Measurements from ENCODE around the gene FLT3. TPM values are rescaled to one million over a fixed set of nuclear protein-coding genes. Genes with fewer than 3 reads are reported as not detected.
A peak's percentile ranks its signal among the peaks of the same experiment; 100 is the strongest.

Gene FLT3
- total RNA-seq, 4 donors from 2014 or later, result 0.06 to 1.8 (median 0.53) TPM

GRCh38 chr13:27977476-27978300 is 122.7 kb downstream of the FLT3 start:
- 1% methylated on average over 50 of the region's 80 CpGs for WGBS
- intact Hi-C loops (cut with DNase I), result no loop called here
- Histone ChIP-seq H3K4me1 (peaks cover 9 to 44% (median 39%) of the 10 kb centered on the region in 4 donors), H3K4me3 (peak overlapping the region in 2 of 4 donors; percentile 25 to 27), H3K27me3 (peaks cover 0 to 100% (median 65%) of the 10 kb centered on the region in 4 donors), H3K36me3 (no peaks in the 10 kb centered on the region), H3K27ac (replicated peaks in 1 of 4) (no peak overlapping the region), H3K9me3 (no peaks in the 10 kb centered on the region)
- DNase-seq (ENCODE audit: extremely low spot score), result no peak
- no peak for TF ChIP-seq POLR2A (IDR thresholded peaks at IDR 0.05; ENCODE audit: low read depth)
- no peak for TF ChIP-seq CTCF (IDR thresholded peaks at IDR 0.05)
- no peak for TF ChIP-seq EP300 (IDR thresholded peaks at IDR 0.05)
- no peak for TF ChIP-seq POLR2AphosphoS5 (IDR thresholded peaks at IDR 0.05)

GRCh38 chr13:27976362-27977091 is 123.8 kb downstream of the FLT3 start:
- Histone ChIP-seq H3K27me3 (peaks cover 0 to 100% (median 61%) of the 10 kb centered on the region in 4 donors), H3K4me1 (peaks cover 9 to 44% (median 39%) of the 10 kb centered on the region in 4 donors), H3K27ac (replicated peaks in 1 of 4) (no peak overlapping the region), H3K9me3 (no peaks in the 10 kb centered on the region), H3K4me3 (no peak overlapping the region), H3K36me3 (no peaks in the 10 kb centered on the region)
- 8% methylated on average over 11 of the region's 12 CpGs for WGBS
- no peak for DNase-seq (ENCODE audit: extremely low spot score)
- TF ChIP-seq POLR2A (IDR thresholded peaks at IDR 0.05; ENCODE audit: low read depth) (no peak), POLR2AphosphoS5 (IDR thresholded peaks at IDR 0.05) (no peak), CTCF (IDR thresholded peaks at IDR 0.05) (no peak), EP300 (IDR thresholded peaks at IDR 0.05) (no peak)
- intact Hi-C loops (cut with DNase I), result no loop called here

GRCh38 chr13:27975564-27976361 is 124.6 kb downstream of the FLT3 start:
- WGBS, result 3% methylated on average over 33 of the region's 51 CpGs
- no peak overlapping the region for H3K4me3 ChIP-seq
- H3K27ac ChIP-seq (replicated peaks in 1 of 4), result no peak overlapping the region
- intact Hi-C loops (cut with DNase I), result no loop called here
- no peaks in the 10 kb centered on the region for H3K36me3 ChIP-seq
- no peaks in the 10 kb centered on the region for H3K9me3 ChIP-seq
- H3K4me1 ChIP-seq, result peaks cover 9 to 42% (median 39%) of the 10 kb centered on the region in 4 donors
- peaks cover 0 to 100% (median 62%) of the 10 kb centered on the region in 4 donors for H3K27me3 ChIP-seq
- no peak for TF ChIP-seq EP300 (IDR thresholded peaks at IDR 0.05)
- TF ChIP-seq CTCF (IDR thresholded peaks at IDR 0.05), result no peak
- no peak for TF ChIP-seq POLR2A (IDR thresholded peaks at IDR 0.05; ENCODE audit: low read depth)
- no peak for TF ChIP-seq POLR2AphosphoS5 (IDR thresholded peaks at IDR 0.05)
- DNase-seq (ENCODE audit: extremely low spot score), result no peak

- Histone ChIP-seq H3K27me3 (peaks cover 0 to 100% (median 60%) of the 10 kb centered on the region in 4 donors), H3K9me3 (no peaks in the 10 kb centered on the region), H3K27ac (replicated peaks in 1 of 4) (no peak overlapping the region), H3K4me3 (no peak overlapping the region), H3K4me1 (peaks cover 6 to 35% (median 28%) of the 10 kb centered on the region in 4 donors), H3K36me3 (no peaks in the 10 kb centered on the region)
- TF ChIP-seq POLR2A (IDR thresholded peaks at IDR 0.05; ENCODE audit: low read depth) (no peak), POLR2AphosphoS5 (IDR thresholded peaks at IDR 0.05) (no peak), CTCF (IDR thresholded peaks at IDR 0.05) (no peak), EP300 (IDR thresholded peaks at IDR 0.05) (no peak)
- peak; percentile 53 for DNase-seq (ENCODE audit: extremely low spot score)
- WGBS, result 15% methylated on average over 7 of the region's 7 CpGs
- intact Hi-C loops (cut with DNase I), result no loop called here
Measured at GRCh38 chr13:27973961-27974662, 126.3 kb downstream of the FLT3 start.

Data from esophagus muscularis mucosa (tissue), 4 donors.